Activated CD8-positive, alpha-beta T cell treated with anti-CD3 and anti-CD28 coated beads for 36 hours (primary cell): ENCODE data around the gene ELL. TPM values are rescaled to one million over a fixed set of nuclear protein-coding genes. Genes with fewer than 3 reads are reported as not detected.

Experiments
- ATAC-seq: fragments of 200-7000 bp; cut with Tn5 transposase; one replicate; pipeline ENCODE4 v1.10.0; 2021; ENCODE audit warnings: mild to moderate bottlenecking, moderate library complexity
- CTCF ChIA-PET: fragments of 350-600 bp; sonication (Branson Sonifier 250); formaldehyde crosslinking; loops from one replicate; lab custom pipeline; 2021; ENCODE audit warnings: antibody characterized with exemption; lab: Charles Lee
- POLR2A ChIA-PET: fragments of 350-600 bp; sonication (Branson Sonifier 250); formaldehyde crosslinking; loops from one replicate; lab custom pipeline; 2021; ENCODE audit warnings: antibody characterized with exemption; lab: Charles Lee
- DNase-seq: peaks from one replicate; pipeline ENCODE4 v3.0.0-alpha.2; 2020
- H3K27ac Mint-ChIP-seq: one replicate; pipeline ENCODE4 v1.8.0; 2021; ENCODE audit warnings: mild to moderate bottlenecking, mixed read lengths
- H3K27me3 Mint-ChIP-seq: one replicate; pipeline ENCODE4 v1.8.0; 2021; ENCODE audit warnings: mixed read lengths
- H3K36me3 Mint-ChIP-seq: one replicate; pipeline ENCODE4 v1.8.0; 2021; ENCODE audit warnings: low read depth, mixed read lengths
- H3K4me1 Mint-ChIP-seq: one replicate; pipeline ENCODE4 v1.8.0; 2021; ENCODE audit warnings: low read depth, mixed read lengths
- H3K4me3 Mint-ChIP-seq: one replicate; pipeline ENCODE4 v1.8.0; 2021; ENCODE audit warnings: mild to moderate bottlenecking, moderate library complexity, mixed read lengths
- H3K9me3 Mint-ChIP-seq: one replicate; pipeline ENCODE4 v1.8.0; 2021; ENCODE audit warnings: mixed read lengths
- intact Hi-C: fragments of 100-400 bp; cut with micrococcal nuclease; formaldehyde crosslinking; loops from one replicate; pipeline ENCODE4 v1.10.0; 2022
- total RNA-seq, 2 experiments: library from RNA; stranded (reverse); gene quantifications; one replicate each; pipeline ENCODE4 v1.2.3, GENCODE V29; 2021
- TF ChIP-seq, protein P1 (sequence below): fragments of 200-600 bp; IDR thresholded peaks from one replicate; pipeline ENCODE4 v1.8.0; 2022; ENCODE audit warnings: antibody characterized with exemption, mild to moderate bottlenecking

ELL gene
- total RNA-seq, 2 experiments from 2014 or later, result 20.1 to 21.9 TPM

DNA sequence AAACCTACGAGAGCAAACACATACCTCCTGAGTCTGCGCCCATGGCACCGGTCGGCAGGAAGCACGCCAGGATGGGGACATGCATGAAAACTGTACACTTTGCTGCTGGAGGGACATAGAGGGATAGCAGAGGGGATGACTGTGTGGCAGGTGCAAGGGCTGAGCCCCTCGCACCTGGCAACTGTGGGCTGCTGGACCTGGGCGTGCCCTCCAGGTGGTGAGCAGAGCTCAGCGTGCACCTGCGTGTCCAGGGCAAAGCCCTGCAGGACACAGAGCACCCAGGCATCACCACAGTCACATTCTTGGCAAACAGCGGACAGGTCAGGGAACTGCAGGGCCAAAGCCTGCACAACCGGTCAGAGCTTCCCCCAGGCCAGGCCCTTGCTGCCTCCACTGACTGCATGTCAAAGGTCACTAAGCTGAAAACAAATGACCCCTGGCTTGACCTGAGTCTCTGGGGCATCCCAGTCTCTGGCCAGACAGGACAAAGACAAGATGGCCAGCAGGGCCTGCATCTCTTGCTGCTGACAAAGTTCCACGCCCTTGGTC, 75.0 kb downstream of the ELL start:
- Mint-ChIP-seq H3K27me3 (no peaks in the 10 kb centered on the region), H3K27ac (no peak overlapping the region), H3K4me3 (no peak overlapping the region), H3K4me1 (peaks cover 16% of the 10 kb centered on the region), H3K36me3 (peaks cover 17% of the 10 kb centered on the region), H3K9me3 (peaks cover 3% of the 10 kb centered on the region)
- TF ChIP-seq, protein P1, sequence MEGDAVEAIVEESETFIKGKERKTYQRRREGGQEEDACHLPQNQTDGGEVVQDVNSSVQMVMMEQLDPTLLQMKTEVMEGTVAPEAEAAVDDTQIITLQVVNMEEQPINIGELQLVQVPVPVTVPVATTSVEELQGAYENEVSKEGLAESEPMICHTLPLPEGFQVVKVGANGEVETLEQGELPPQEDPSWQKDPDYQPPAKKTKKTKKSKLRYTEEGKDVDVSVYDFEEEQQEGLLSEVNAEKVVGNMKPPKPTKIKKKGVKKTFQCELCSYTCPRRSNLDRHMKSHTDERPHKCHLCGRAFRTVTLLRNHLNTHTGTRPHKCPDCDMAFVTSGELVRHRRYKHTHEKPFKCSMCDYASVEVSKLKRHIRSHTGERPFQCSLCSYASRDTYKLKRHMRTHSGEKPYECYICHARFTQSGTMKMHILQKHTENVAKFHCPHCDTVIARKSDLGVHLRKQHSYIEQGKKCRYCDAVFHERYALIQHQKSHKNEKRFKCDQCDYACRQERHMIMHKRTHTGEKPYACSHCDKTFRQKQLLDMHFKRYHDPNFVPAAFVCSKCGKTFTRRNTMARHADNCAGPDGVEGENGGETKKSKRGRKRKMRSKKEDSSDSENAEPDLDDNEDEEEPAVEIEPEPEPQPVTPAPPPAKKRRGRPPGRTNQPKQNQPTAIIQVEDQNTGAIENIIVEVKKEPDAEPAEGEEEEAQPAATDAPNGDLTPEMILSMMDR, result no peak
- DNase-seq (no peak), ATAC-seq (no peak)
- CTCF ChIA-PET, result interaction anchor here (0.6 to 4.4 kb wide), 3 partner anchors 15 to 430 kb away, joined by 3 to 20 read pairs (median 6); no protein-coding TSS in a partner anchor
- intact Hi-C loops, result no loop called here
- POLR2A ChIA-PET, result interaction anchor here (1.5 kb wide), 1 partner anchor 15 kb away, joined by 3 read pairs; no protein-coding TSS in a partner anchor

DNA sequence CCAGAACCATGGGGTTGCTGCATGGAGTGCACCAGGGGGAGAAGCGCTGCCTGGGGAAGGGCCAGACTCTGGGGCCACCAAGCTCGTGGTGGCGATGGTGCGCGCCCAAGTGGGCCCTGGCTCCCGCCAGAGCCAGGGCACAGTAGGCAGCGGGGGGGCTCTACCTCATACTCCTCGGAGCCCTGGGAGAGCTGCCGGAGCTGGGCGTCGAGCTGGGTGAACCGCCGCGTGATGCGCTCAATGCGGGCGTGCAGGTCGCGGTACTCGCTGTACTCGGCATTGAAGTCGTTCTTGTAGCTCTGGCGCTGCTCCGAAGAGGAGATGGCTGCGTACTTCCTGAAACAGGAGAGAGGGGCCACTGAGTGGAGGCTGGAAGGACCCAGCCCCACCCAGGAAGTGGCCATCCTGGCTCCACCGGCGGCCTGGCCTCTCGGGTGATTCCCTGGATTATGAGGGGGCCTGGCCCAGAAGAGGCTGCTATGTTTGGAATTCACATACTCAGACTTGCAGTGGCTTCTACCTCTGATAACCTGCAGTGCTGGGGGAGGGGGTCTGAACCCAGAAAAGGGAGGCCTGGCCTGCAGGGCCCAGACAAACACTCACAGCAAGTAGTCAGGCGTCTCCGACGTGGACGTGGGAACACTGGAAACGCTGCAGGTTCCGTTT, 75.6 kb downstream of the ELL start:
- DNase-seq (no peak), ATAC-seq (no peak)
- Mint-ChIP-seq H3K9me3 (peaks cover 3% of the 10 kb centered on the region), H3K36me3 (peaks cover 17% of the 10 kb centered on the region), H3K27ac (no peak overlapping the region), H3K4me1 (peaks cover 21% of the 10 kb centered on the region), H3K4me3 (no peak overlapping the region), H3K27me3 (no peaks in the 10 kb centered on the region)
- intact Hi-C loops, result no loop called here
- ChIA-PET CTCF (interaction anchor here (2.1 to 4.4 kb wide), 2 partner anchors 16 to 23 kb away, joined by 6 to 20 read pairs; no protein-coding TSS in a partner anchor), POLR2A (interaction anchor here (1.5 kb wide), 1 partner anchor 16 kb away, joined by 3 read pairs; no protein-coding TSS in a partner anchor)
- TF ChIP-seq, protein P1, result no peak

DNA sequence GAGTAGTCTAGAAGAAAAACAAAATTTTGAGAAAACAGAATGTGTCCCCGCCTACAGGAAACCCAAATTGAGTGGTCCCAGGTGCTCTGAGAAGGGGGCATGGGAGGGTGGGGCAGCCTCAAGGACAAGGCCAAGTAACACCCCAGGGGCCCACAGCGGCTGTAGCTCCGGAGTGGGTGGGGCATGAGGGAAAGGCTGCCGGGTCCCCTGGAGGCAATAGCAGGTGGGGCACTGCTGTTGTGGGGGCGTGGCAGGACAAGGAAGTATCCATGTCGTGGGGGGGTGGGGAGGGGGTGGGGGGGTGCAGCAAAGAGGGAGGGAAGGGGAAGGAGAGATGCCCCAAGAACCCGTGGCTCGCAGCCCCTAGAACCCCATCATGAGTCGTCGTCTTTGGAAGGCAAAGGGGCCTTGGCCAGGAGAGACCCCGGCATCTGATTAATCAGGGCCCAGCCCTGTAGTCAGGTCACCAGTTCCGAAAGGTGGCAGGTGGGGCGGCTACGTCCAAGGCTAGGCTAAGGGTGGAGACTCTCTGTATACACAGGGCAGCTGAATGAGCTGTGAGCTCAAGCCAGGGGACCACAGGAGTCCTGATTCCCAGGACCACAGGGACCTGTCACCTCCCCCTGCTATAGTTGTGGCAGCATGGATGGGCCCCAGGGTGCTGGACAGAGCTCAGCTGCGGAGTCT, 76.5 kb downstream of the ELL start:
- ATAC-seq, result no peak

DNA sequence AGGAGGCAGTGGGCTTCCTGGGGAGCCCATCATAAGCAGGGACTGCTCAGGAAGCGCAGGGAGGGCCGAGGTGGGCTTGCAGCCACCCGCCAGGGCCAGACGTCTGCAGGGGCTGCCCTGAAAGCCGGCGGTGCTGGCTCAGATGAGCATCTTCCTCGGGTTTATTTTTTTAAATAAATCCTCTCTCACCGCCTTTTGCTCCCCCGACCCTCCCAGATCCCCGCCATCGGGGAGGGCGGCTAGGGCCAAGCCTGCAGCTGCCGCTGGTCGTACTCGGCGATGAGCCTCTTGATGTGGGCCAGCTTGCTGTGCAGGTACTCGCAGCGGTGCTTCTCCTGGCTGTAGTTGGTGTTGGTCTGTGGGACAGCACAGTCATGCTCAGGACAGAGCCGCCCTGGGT, 77.4 kb downstream of the ELL start:
- H3K27me3 Mint-ChIP-seq, result no peaks in the 10 kb centered on the region
- ChIA-PET POLR2A (no interaction called here), CTCF (no interaction called here)
- no peak overlapping the region for H3K4me3 Mint-ChIP-seq
- ATAC-seq, result no peak
- H3K36me3 Mint-ChIP-seq, result peaks cover 14% of the 10 kb centered on the region
- no peak overlapping the region for H3K27ac Mint-ChIP-seq
- no peak for DNase-seq
- intact Hi-C loops, result no loop called here
- peaks cover 21% of the 10 kb centered on the region for H3K4me1 Mint-ChIP-seq
- TF ChIP-seq, protein P1, result no peak
- peaks cover 3% of the 10 kb centered on the region for H3K9me3 Mint-ChIP-seq

More for the DNA sequence above, 76.5 kb downstream of the ELL start:
- CTCF ChIA-PET, result interaction anchor here (4.4 kb wide), 1 partner anchor 17 kb away, joined by 20 read pairs; no protein-coding TSS in a partner anchor
- POLR2A ChIA-PET, result interaction anchor here (1.5 kb wide), 1 partner anchor 17 kb away, joined by 3 read pairs; no protein-coding TSS in a partner anchor
- no peak overlapping the region for H3K27ac Mint-ChIP-seq
- H3K9me3 Mint-ChIP-seq, result peaks cover 3% of the 10 kb centered on the region
- no peaks in the 10 kb centered on the region for H3K27me3 Mint-ChIP-seq
- intact Hi-C loops, result no loop called here
- H3K36me3 Mint-ChIP-seq, result peaks cover 14% of the 10 kb centered on the region
- DNase-seq, result no peak
- no peak overlapping the region for H3K4me3 Mint-ChIP-seq
- peaks cover 21% of the 10 kb centered on the region for H3K4me1 Mint-ChIP-seq
- TF ChIP-seq, protein P1, result no peak
